Parathyroid adenoma (tissue), 2 donors: Measurements from ENCODE around the gene ULBP3.

Experiments used
- H2AFZ ChIP-seq: fragments of 300-600 bp; sonication (generic); one replicate; pipeline ENCODE4 v1.7.0; 2017; ENCODE audit warnings: antibody characterized with exemption, mild to moderate bottlenecking
- H3K27ac ChIP-seq: fragments of 300-600 bp; sonication (generic); one replicate; pipeline ENCODE4 v1.7.0; 2017
- H3K27me3 ChIP-seq: fragments of 300-600 bp; sonication (generic); one replicate; pipeline ENCODE4 v1.7.0; 2017; ENCODE audit warnings: low read length; ENCODE audit not compliant: control insufficient read depth, insufficient read depth
- H3K36me3 ChIP-seq: fragments of 300-600 bp; sonication (generic); one replicate; pipeline ENCODE4 v1.7.0; 2017; ENCODE audit warnings: low read length; ENCODE audit not compliant: control insufficient read depth, insufficient read depth
- H3K4me1 ChIP-seq: fragments of 300-600 bp; sonication (generic); one replicate; pipeline ENCODE4 v1.7.0; 2017; ENCODE audit warnings: control low read depth
- H3K4me2 ChIP-seq: fragments of 300-600 bp; sonication (generic); one replicate; pipeline ENCODE4 v1.7.0; 2017; ENCODE audit warnings: low read length
- H3K4me3 ChIP-seq: fragments of 300-600 bp; sonication (generic); one replicate; pipeline ENCODE4 v1.7.0; 2017; ENCODE audit warnings: low read depth, low read length
- H3K79me2 ChIP-seq: fragments of 300-600 bp; sonication (generic); one replicate; pipeline ENCODE4 v1.7.0; 2017; ENCODE audit warnings: control low read depth
- H3K9ac ChIP-seq: fragments of 300-600 bp; sonication (generic); one replicate; pipeline ENCODE4 v1.7.0; 2017; ENCODE audit warnings: mild to moderate bottlenecking
- H3K9me3 ChIP-seq: fragments of 300-600 bp; sonication (generic); one replicate; pipeline ENCODE4 v1.7.0; 2017; ENCODE audit warnings: low read length; ENCODE audit not compliant: control insufficient read depth
- CTCF ChIP-seq: fragments of 300-600 bp; sonication (generic); IDR thresholded peaks from one replicate; pipeline ENCODE4 v1.7.0; 2017; ENCODE audit warnings: antibody characterized with exemption, mild to moderate bottlenecking
- donor health status: primary hyperparathyroidism.

Gene ULBP3

GRCh38 chr6:150028799-150029198 is 40.1 kb downstream of the ULBP3 start:
- Histone ChIP-seq H3K4me2 (no peak overlapping the region), H3K9me3 (no peaks in the 10 kb centered on the region), H2AFZ (no peak overlapping the region), H3K9ac (no peak overlapping the region), H3K79me2 (no peaks in the 10 kb centered on the region), H3K27me3 (no peaks in the 10 kb centered on the region), H3K4me3 (no peak overlapping the region), H3K27ac (no peak overlapping the region), H3K4me1 (no peaks in the 10 kb centered on the region), H3K36me3 (no peaks in the 10 kb centered on the region)
- TF ChIP-seq CTCF, result no peak

- no peak overlapping the region for H3K27ac ChIP-seq
- H3K27me3 ChIP-seq, result no peaks in the 10 kb centered on the region
- no peak overlapping the region for H2AFZ ChIP-seq
- no peak overlapping the region for H3K9ac ChIP-seq
- no peak overlapping the region for H3K4me3 ChIP-seq
- H3K4me2 ChIP-seq, result no peak overlapping the region
- no peaks in the 10 kb centered on the region for H3K79me2 ChIP-seq
- TF ChIP-seq CTCF, result no peak
- no peaks in the 10 kb centered on the region for H3K36me3 ChIP-seq
- no peaks in the 10 kb centered on the region for H3K9me3 ChIP-seq
- no peaks in the 10 kb centered on the region for H3K4me1 ChIP-seq
Observed at GRCh38 chr6:150027806-150028565, 40.9 kb downstream of the ULBP3 start.

- Histone ChIP-seq H3K27ac (no peak overlapping the region), H3K4me1 (no peaks in the 10 kb centered on the region), H3K9me3 (no peaks in the 10 kb centered on the region), H3K4me3 (no peak overlapping the region), H3K4me2 (no peak overlapping the region), H3K9ac (no peak overlapping the region), H3K36me3 (no peaks in the 10 kb centered on the region), H3K79me2 (no peaks in the 10 kb centered on the region), H3K27me3 (no peaks in the 10 kb centered on the region), H2AFZ (no peak overlapping the region)
- no peak for TF ChIP-seq CTCF
Observed at GRCh38 chr6:150026976-150027805, 41.7 kb downstream of the ULBP3 start.

- peak within 1 kb of the TSS; percentile 41 for H2AFZ ChIP-seq
- no peaks in the 10 kb centered on the region for H3K36me3 ChIP-seq
- no peak within 1 kb of the TSS for H3K27ac ChIP-seq
- H3K9me3 ChIP-seq, result no peaks in the 10 kb centered on the region
- no peak within 1 kb of the TSS for H3K4me3 ChIP-seq
- no peaks in the 10 kb centered on the region for H3K4me1 ChIP-seq
- H3K79me2 ChIP-seq, result no peaks in the 10 kb centered on the region
- no peak within 1 kb of the TSS for H3K9ac ChIP-seq
- TF ChIP-seq CTCF, result no peak
- H3K4me2 ChIP-seq, result peak within 1 kb of the TSS; percentile 23
- H3K27me3 ChIP-seq, result no peaks in the 10 kb centered on the region
Observed at GRCh38 chr6:150025201-150025917, 43.6 kb downstream of the ULBP3 start, which contains the start of gene RAET1L. Gene RAET1L (minus strand): TSS chr6:150025532. CDS start chr6:150025471, 61 bp downstream.
